ENCODE data around the gene SOCS1. TPM values are rescaled to one million over a fixed set of nuclear protein-coding genes. Genes with fewer than 3 reads are reported as not detected.

The SOCS1 gene
- total and polyA plus RNA-seq, 2 experiments from 2014 or later, result 1.4 to 2.3 TPM

- TF ChIP-seq EZH2phosphoT487 (IDR thresholded peaks at IDR 0.05; ENCODE audit: insufficient read depth, low read depth) (no peak), EZH2 (IDR thresholded peaks at IDR 0.05; ENCODE audit: insufficient read depth, poor library complexity, severe bottlenecking) (no peak)
- WGBS, 2 experiments (ENCODE audit: low coverage in 1 of 2, low lambda C conversion rate in 2 of 2, missing lambda C conversion rate in 2 of 2), result 92 to 98% methylated on average over 5 of the region's 5 CpGs
- Histone ChIP-seq H3K27ac (no peak overlapping the region), H3F3A (ENCODE audit: insufficient read depth) (no peaks in the 10 kb centered on the region), H3K4me3 (no peak overlapping the region), H3K9me3 (ENCODE audit: low read depth) (no peaks in the 10 kb centered on the region), H3K4me1 (ENCODE audit: insufficient read depth) (peaks cover 3% of the 10 kb centered on the region; the same call in 1 of the 2 replicates), H3K36me3 (ENCODE audit: low read depth) (no peaks in the 10 kb centered on the region), H3K27me3 (replicated peaks; ENCODE audit: insufficient read depth) (no peaks in the 10 kb centered on the region), H4K20me1 (ENCODE audit: insufficient read depth) (no peaks in the 10 kb centered on the region), H3K4me2 (ENCODE audit: unreplicated experiment) (no peak overlapping the region), H3K9me2 (ENCODE audit: insufficient read depth) (no peaks in the 10 kb centered on the region), H2AFZ (no peak overlapping the region), H3K79me2 (ENCODE audit: insufficient read depth) (no peaks in the 10 kb centered on the region), H3K9ac (no peak overlapping the region)
- in situ Hi-C loops (cut with MboI), result no loop called here
- DNase-seq, result no peak
These were observed 20.4 kb downstream of the SOCS1 start for GRCh38 chr16:11235703-11235991.

- no peak for DNase-seq
These were observed 20.9 kb downstream of the SOCS1 start for GRCh38 chr16:11234884-11235702.

DNA sequence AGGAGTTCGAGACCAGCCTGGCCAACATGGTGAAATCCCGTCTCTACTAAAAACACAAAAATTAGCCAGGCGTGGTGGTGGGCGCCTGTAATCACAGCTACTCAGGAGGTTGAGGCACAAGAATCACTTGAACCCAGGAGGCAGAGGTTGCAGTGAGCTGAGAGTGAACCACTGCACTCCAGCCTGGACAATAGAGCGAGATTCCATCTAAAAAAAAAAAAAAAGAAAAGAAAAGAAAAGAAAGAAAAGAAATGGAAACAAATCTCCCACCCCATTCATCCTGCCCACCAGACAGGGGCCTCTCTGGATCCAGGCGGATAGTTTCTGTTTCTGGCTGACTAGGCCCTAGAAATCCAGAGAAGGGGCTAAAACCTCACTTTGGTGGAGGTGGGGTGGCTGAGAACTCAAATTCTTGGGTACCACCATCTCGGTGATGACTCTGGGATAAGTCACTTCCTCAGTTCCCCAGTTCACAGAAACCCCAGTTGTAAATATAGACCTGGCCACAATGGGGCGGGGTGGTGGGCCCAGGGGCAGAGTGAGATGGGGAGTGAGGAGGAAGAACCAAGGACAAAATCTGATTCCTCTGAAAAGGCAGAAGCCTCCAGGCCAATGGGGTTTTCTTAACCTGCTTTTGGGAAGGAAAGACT is 22.2 kb downstream of the SOCS1 start:
- no peak for DNase-seq
- TF ChIP-seq EZH2 (IDR thresholded peaks at IDR 0.05; ENCODE audit: insufficient read depth, poor library complexity, severe bottlenecking) (no peak), EZH2phosphoT487 (IDR thresholded peaks at IDR 0.05; ENCODE audit: insufficient read depth, low read depth) (no peak)
- in situ Hi-C loops (cut with MboI), result no loop called here
- no peaks in the 10 kb centered on the region for H3K9me3 ChIP-seq (ENCODE audit: low read depth)
- WGBS, 2 experiments (ENCODE audit: low coverage in 1 of 2, low lambda C conversion rate in 2 of 2, missing lambda C conversion rate in 2 of 2), result 82 to 87% methylated on average over 7 to 8 of the region's 8 CpGs
- no peaks in the 10 kb centered on the region for H3K36me3 ChIP-seq (ENCODE audit: low read depth)
- H3K4me3 ChIP-seq, result no peak overlapping the region
- no peaks in the 10 kb centered on the region for H3F3A ChIP-seq (ENCODE audit: insufficient read depth)
- H3K27ac ChIP-seq, result no peak overlapping the region
- no peaks in the 10 kb centered on the region for H4K20me1 ChIP-seq (ENCODE audit: insufficient read depth)
- H3K4me2 ChIP-seq (ENCODE audit: unreplicated experiment), result no peak overlapping the region
- no peak overlapping the region for H2AFZ ChIP-seq
- no peaks in the 10 kb centered on the region for H3K9me2 ChIP-seq (ENCODE audit: insufficient read depth)
- H3K4me1 ChIP-seq (ENCODE audit: insufficient read depth), result peaks cover 3% of the 10 kb centered on the region; the same call in 1 of the 2 replicates
- no peak overlapping the region for H3K9ac ChIP-seq
- H3K27me3 ChIP-seq (replicated peaks; ENCODE audit: insufficient read depth), result no peaks in the 10 kb centered on the region
- H3K79me2 ChIP-seq (ENCODE audit: insufficient read depth), result no peaks in the 10 kb centered on the region

More at GRCh38 chr16:11234884-11235702, 20.9 kb downstream of the SOCS1 start:
- peaks cover 3% of the 10 kb centered on the region; the same call in 1 of the 2 replicates for H3K4me1 ChIP-seq (ENCODE audit: insufficient read depth)
- H3K4me2 ChIP-seq (ENCODE audit: unreplicated experiment), result no peak overlapping the region
- H3K9me3 ChIP-seq (ENCODE audit: low read depth), result no peaks in the 10 kb centered on the region
- H3K79me2 ChIP-seq (ENCODE audit: insufficient read depth), result no peaks in the 10 kb centered on the region
- no peaks in the 10 kb centered on the region for H3K27me3 ChIP-seq (replicated peaks; ENCODE audit: insufficient read depth)
- in situ Hi-C loops (cut with MboI), result no loop called here
- TF ChIP-seq EZH2phosphoT487 (IDR thresholded peaks at IDR 0.05; ENCODE audit: insufficient read depth, low read depth), result no peak
- TF ChIP-seq EZH2 (IDR thresholded peaks at IDR 0.05; ENCODE audit: insufficient read depth, poor library complexity, severe bottlenecking), result no peak
- H4K20me1 ChIP-seq (ENCODE audit: insufficient read depth), result no peaks in the 10 kb centered on the region
- H3K36me3 ChIP-seq (ENCODE audit: low read depth), result no peaks in the 10 kb centered on the region
- no peak overlapping the region for H2AFZ ChIP-seq
- H3K9me2 ChIP-seq (ENCODE audit: insufficient read depth), result no peaks in the 10 kb centered on the region
- no peak overlapping the region for H3K9ac ChIP-seq
- no peak overlapping the region for H3K4me3 ChIP-seq
- no peaks in the 10 kb centered on the region for H3F3A ChIP-seq (ENCODE audit: insufficient read depth)
- WGBS, 2 experiments (ENCODE audit: low coverage in 1 of 2, low lambda C conversion rate in 2 of 2, missing lambda C conversion rate in 2 of 2), result 92 to 93% methylated on average over 13 of the region's 13 CpGs
- no peak overlapping the region for H3K27ac ChIP-seq

GRCh38 chr16:11232852-11233726 is 22.9 kb downstream of the SOCS1 start:
- H3K27me3 ChIP-seq (replicated peaks; ENCODE audit: insufficient read depth), result no peaks in the 10 kb centered on the region
- no peaks in the 10 kb centered on the region for H3F3A ChIP-seq (ENCODE audit: insufficient read depth)
- H3K9me2 ChIP-seq (ENCODE audit: insufficient read depth), result no peaks in the 10 kb centered on the region
- DNase-seq, result no peak
- no peaks in the 10 kb centered on the region for H4K20me1 ChIP-seq (ENCODE audit: insufficient read depth)
- H3K9me3 ChIP-seq (ENCODE audit: low read depth), result no peaks in the 10 kb centered on the region
- H3K79me2 ChIP-seq (ENCODE audit: insufficient read depth), result no peaks in the 10 kb centered on the region
- TF ChIP-seq EZH2phosphoT487 (IDR thresholded peaks at IDR 0.05; ENCODE audit: insufficient read depth, low read depth), result no peak
- no peak for TF ChIP-seq EZH2 (IDR thresholded peaks at IDR 0.05; ENCODE audit: insufficient read depth, poor library complexity, severe bottlenecking)
- no peak overlapping the region for H3K4me3 ChIP-seq
- H3K36me3 ChIP-seq (ENCODE audit: low read depth), result no peaks in the 10 kb centered on the region
- H3K27ac ChIP-seq, result no peak overlapping the region
- no peak overlapping the region for H2AFZ ChIP-seq
- peaks cover 3% of the 10 kb centered on the region; the same call in 1 of the 2 replicates for H3K4me1 ChIP-seq (ENCODE audit: insufficient read depth)
- in situ Hi-C loops (cut with MboI), result no loop called here
- H3K4me2 ChIP-seq (ENCODE audit: unreplicated experiment), result no peak overlapping the region
- WGBS, 2 experiments (ENCODE audit: low coverage in 1 of 2, low lambda C conversion rate in 2 of 2, missing lambda C conversion rate in 2 of 2), result 77 to 78% methylated on average over 24 to 34 of the region's 35 CpGs
- no peak overlapping the region for H3K9ac ChIP-seq
